ENCODE measurements around the gene FKBP5.

The FKBP5 gene

DNA sequence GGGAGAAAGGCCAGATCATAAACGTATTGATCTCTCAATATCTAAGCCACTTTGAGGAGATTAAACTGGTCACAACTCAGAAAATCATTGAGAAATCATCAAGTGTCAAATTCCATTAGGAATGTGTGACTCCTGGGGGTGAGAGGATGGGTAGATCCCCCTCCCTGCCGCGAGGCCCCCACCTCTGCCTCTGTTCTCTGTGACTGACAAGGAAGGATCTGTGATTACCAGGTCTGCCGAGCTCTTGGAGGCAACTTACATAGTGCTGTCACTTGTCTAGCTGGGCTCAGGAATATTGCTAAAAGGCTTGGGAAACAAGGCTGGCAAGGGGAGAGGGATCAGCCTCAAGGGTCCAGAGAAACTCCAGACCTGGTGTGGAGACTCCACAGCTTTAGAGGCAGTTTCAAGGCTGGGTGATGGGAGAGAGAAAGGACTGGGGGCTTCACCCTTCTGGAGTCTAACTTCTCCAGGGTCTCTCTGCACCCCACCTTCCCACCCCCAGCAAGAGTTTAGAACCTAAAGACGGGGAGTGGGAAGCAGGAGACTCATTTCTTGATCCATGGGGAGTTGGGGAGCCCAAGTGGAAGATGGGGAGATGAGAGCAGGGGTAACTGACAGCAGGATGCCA is 36.5 kb upstream of the FKBP5 start:
- in situ Hi-C loops (cut with MboI; ENCODE audit: low sequenced_read_pairs) = loop anchor here (25.0 kb wide), 1 partner anchor 438 kb away; the partner anchor contains the start of gene DEF6

DNA sequence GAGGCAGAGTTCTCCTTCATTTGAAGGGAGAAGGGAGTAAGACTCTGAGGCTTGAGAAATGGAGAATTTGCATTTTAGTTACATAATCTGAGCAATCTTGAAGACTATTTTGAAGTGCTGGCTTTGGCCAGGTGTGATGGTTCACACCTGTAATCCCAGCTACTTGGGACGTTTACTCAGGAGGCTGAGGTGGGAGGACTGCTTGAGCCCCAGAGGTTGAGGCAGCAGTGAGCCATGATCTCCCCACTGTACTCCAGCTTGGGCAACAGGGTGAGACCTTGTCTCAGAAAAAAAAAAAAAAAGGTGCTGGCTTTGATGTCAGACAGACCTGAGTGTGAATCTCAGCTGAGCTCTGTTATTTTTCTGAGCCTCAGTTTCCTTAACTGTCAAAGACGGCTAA is 35.8 kb upstream of the FKBP5 start:
- in situ Hi-C loops (cut with MboI; ENCODE audit: low sequenced_read_pairs) = no loop called here

- in situ Hi-C loops (cut with MboI; ENCODE audit: low sequenced_read_pairs) = no loop called here
Measured at GRCh38 chr6:35724059-35724458, 35.3 kb upstream of the FKBP5 start.

DNA sequence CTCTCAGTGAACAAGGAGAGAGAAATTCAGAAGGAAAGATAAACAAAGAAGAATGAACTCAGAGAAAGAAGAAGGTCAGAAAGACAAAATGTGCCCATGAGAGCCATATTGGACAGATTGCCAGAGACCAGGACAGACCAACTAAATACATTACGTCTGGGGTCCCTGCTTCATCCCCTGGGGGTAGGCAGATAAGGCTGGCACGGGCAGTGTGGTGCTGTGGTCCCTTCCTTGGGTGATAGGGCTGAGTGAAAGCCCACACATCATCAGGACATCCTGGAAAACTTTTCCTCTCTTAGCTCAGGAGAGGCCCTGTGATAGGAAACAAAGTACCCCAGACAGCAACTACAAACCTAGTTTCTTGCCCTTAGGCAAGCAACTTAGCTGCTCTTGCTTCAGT is 34.9 kb upstream of the FKBP5 start:
- in situ Hi-C loops (cut with MboI; ENCODE audit: low sequenced_read_pairs) = no loop called here

GRCh38 chr6:35722121-35722761 is 33.5 kb upstream of the FKBP5 start:
- in situ Hi-C loops (cut with MboI; ENCODE audit: low sequenced_read_pairs) = no loop called here

- in situ Hi-C loops (cut with MboI; ENCODE audit: low sequenced_read_pairs) = no loop called here
Measured at GRCh38 chr6:35719830-35720733, 31.4 kb upstream of the FKBP5 start.

DNA sequence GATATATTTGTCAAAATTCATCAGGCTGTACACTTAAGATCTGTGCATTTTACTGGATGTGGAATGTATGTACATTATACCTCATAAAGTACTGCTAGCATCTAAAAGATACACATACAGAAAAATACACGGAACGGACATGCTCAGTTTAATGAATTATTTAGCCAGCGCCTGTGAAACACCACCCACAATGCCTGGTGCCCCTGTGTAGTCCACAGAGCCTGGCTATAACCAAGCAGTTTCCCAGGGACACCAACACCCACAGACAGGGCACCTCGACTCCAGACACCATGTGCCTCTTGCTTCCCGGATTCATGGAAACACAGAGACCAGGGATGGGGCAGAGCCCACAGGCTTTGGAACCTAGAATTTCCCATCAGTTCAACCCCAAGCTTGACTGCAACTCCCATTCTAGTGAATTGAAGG is 30.7 kb upstream of the FKBP5 start:
- in situ Hi-C loops (cut with MboI; ENCODE audit: low sequenced_read_pairs) = no loop called here

DNA sequence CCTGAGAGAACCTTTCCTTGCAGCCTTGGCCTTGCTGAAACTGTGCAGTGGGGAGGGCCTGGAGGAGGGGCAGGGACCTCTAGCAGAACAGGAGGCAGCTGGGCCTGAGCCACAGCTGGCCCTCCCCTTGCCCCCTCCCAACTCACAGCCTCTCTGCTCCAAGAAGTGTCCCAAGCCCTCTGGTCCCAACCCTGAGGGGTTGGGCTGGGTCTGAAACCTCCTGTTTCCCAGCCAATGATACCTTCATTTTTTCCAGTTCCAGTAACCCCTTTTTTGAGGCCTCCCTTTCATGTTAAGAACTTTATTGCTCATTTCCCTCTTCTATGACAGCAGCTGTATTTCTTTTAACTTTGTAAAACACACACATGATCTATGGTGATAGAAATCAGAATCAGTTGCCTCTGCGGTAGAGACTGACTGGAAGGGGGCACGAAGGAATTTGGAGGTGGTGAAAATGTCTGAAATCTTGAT is 30.2 kb upstream of the FKBP5 start:
- in situ Hi-C loops (cut with MboI; ENCODE audit: low sequenced_read_pairs) = no loop called here

DNA sequence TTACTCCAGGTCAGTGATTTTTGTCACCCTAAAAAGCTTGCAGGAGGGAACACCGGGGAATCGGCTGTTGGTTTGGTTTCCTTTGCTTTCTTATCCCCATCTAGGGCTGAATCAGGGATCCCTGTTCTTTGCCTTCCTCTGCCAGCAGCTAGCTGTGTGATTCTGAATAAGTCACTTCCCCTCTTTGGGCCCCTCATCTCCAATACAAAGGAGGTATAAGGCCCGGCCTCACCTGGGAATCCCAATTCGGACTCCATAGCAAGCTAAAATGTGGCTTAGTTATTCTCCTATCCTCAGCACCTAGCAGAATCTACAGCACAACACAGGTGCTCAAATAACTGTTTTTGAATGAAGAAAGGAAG is 29.6 kb upstream of the FKBP5 start:
- in situ Hi-C loops (cut with MboI; ENCODE audit: low sequenced_read_pairs) = no loop called here

GRCh38 chr6:35717449-35718374 is 29.0 kb upstream of the FKBP5 start:
- in situ Hi-C loops (cut with MboI; ENCODE audit: low sequenced_read_pairs) = no loop called here

- in situ Hi-C loops (cut with MboI; ENCODE audit: low sequenced_read_pairs) = no loop called here
Measured at GRCh38 chr6:35716798-35717197, 28.1 kb upstream of the FKBP5 start.

- in situ Hi-C loops (cut with MboI; ENCODE audit: low sequenced_read_pairs) = no loop called here
Measured at GRCh38 chr6:35713006-35713767, 24.5 kb upstream of the FKBP5 start.

DNA sequence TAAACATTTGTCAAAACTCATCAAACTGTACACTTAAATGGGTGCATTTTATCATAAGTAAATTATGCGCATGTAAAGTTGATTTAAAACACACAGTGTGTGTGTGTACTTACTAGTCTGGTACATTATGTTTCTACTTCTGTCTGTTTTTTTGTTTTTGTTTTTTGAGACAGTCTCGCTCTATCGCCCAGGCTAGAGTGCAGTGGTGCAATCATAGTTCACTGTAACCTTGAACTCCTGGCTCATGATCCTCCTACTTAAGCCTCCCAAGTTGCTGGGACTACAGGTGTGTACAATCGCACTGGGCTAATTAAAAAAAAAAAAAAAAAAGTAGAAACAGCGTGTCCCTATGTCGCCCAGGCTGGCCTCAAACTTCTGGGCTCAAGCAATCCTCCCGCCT is 23.0 kb upstream of the FKBP5 start:
- in situ Hi-C loops (cut with MboI; ENCODE audit: low sequenced_read_pairs) = no loop called here

DNA sequence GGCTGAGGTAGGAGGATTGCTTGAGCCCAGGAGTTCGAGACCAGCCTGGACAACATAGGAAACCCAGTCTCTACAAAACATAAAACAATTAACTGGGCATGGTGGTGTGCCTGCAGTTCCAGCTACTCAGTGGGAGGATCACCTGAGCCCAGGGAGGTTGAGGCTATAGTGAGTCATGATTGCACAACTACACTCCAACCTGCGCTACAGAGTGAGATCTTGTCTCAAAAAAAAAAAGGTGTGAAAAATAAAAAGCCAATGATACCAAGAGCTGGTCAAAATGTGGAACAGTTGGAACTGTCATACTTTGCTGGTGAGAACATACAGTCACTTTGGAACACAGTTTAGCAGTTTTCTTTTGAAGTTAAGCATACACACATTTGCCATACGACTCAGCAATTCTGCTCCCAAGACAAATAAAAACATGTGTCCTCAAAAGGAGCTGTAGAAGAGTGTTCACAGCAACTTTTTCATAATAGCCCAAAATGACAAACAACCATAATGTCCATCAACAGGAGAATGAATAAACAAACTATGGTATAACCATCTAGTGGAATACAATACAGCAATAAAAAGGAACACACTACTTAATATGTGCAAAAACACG is 21.6 kb upstream of the FKBP5 start:
- in situ Hi-C loops (cut with MboI; ENCODE audit: low sequenced_read_pairs) = no loop called here

DNA sequence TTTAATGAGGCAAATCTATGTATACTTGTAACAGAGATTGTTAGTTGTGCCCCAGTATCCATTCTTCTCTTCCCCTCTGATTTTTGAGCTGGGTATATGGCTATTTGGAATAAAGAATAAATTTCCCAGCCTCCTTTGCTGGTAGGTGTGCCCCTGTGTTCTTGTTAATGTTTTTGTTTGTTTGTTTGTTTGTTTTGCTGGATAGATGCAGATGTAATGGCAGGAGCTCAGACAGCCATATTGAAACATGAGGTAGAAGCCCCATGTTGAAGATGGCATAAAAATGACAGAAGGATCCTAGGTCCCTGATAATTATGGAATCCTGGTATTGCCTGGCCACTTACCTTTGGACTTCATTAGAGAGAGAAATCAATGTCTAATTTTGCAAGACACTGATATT is 19.9 kb upstream of the FKBP5 start:
- in situ Hi-C loops (cut with MboI; ENCODE audit: low sequenced_read_pairs) = no loop called here

- in situ Hi-C loops (cut with MboI; ENCODE audit: low sequenced_read_pairs) = no loop called here
Measured at GRCh38 chr6:35707714-35708407, 19.1 kb upstream of the FKBP5 start.

GRCh38 chr6:35706468-35706867 is 17.8 kb upstream of the FKBP5 start:
- in situ Hi-C loops (cut with MboI; ENCODE audit: low sequenced_read_pairs) = no loop called here

- in situ Hi-C loops (cut with MboI; ENCODE audit: low sequenced_read_pairs) = no loop called here
Measured at GRCh38 chr6:35703554-35703953, 14.8 kb upstream of the FKBP5 start.

- in situ Hi-C loops (cut with MboI; ENCODE audit: low sequenced_read_pairs) = no loop called here
Measured at GRCh38 chr6:35698858-35699257, 10.1 kb upstream of the FKBP5 start.
